ENCODE measurements around the gene KDM6A.
"Not testable (repeated sequence)": the region's sequence is repeated elsewhere in the genome, so short reads cannot be mapped to it uniquely, and the experiment has no call there.

The KDM6A gene

GRCh38 chrX:44967221-44967620 lies 94.2 kb downstream of the KDM6A start:
- DNase-seq = no peak

GRCh38 chrX:44970709-44971108 lies 97.7 kb downstream of the KDM6A start:
- DNase-seq = no peak

- DNase-seq = no peak
Observed at GRCh38 chrX:44971674-44972073, 98.7 kb downstream of the KDM6A start.

GRCh38 chrX:44972132-44972531 lies 99.1 kb downstream of the KDM6A start:
- DNase-seq = no peak

- DNase-seq = no peak
Observed at GRCh38 chrX:44973420-44973932, 100.5 kb downstream of the KDM6A start.

GRCh38 chrX:44974451-44974850 lies 101.5 kb downstream of the KDM6A start:
- DNase-seq = no peak

- DNase-seq = no peak
Observed at GRCh38 chrX:44975666-44976263, 102.8 kb downstream of the KDM6A start.

- DNase-seq = no peak
Observed at GRCh38 chrX:44978976-44979375, 106.0 kb downstream of the KDM6A start.

GRCh38 chrX:44980403-44980802 lies 107.4 kb downstream of the KDM6A start:
- no peak for DNase-seq

GRCh38 chrX:44980883-44981282 lies 107.9 kb downstream of the KDM6A start:
- DNase-seq = no peak

GRCh38 chrX:44989995-44990770 lies 117.2 kb downstream of the KDM6A start:
- no peak for DNase-seq

GRCh38 chrX:44992775-44993174 lies 119.8 kb downstream of the KDM6A start:
- no peak for DNase-seq

- DNase-seq = no peak
Observed at GRCh38 chrX:44996277-44996676, 123.3 kb downstream of the KDM6A start.

- DNase-seq = peak in 1 of 2 donors; percentile 3
Observed at GRCh38 chrX:44997282-44997812, 124.4 kb downstream of the KDM6A start.

- DNase-seq = no peak
Observed at GRCh38 chrX:44997888-44998287, 124.9 kb downstream of the KDM6A start.

GRCh38 chrX:44999237-44999636 lies 126.2 kb downstream of the KDM6A start:
- DNase-seq = not testable (repeated sequence)

- DNase-seq = not testable (repeated sequence)
Observed at GRCh38 chrX:44999872-45000271, 126.9 kb downstream of the KDM6A start.

- DNase-seq = no peak
Observed at GRCh38 chrX:45001048-45001447, 128.1 kb downstream of the KDM6A start.

GRCh38 chrX:45003085-45003484 lies 130.1 kb downstream of the KDM6A start:
- DNase-seq = no peak

- no peak for DNase-seq
Observed at GRCh38 chrX:45006002-45006800, 133.2 kb downstream of the KDM6A start.

- no peak for DNase-seq
Observed at GRCh38 chrX:45007598-45007997, 134.6 kb downstream of the KDM6A start.

- DNase-seq = no peak
Observed at GRCh38 chrX:45009371-45010000, 136.5 kb downstream of the KDM6A start.

GRCh38 chrX:45011131-45011530 lies 138.1 kb downstream of the KDM6A start:
- DNase-seq = no peak

All from CD4-positive, alpha-beta T cell treated with Interferon alpha-2 for 1 hour (primary cell).